ENCODE data around the gene ORC2. TPM values are rescaled to one million over a fixed set of nuclear protein-coding genes. Genes with fewer than 3 reads are reported as not detected.
A peak's percentile ranks its signal among the peaks of the same experiment; 100 is the strongest.
"Not testable (repeated sequence)": the region's sequence is repeated elsewhere in the genome, so short reads cannot be mapped to it uniquely, and the experiment has no call there.

Gene ORC2
- total RNA-seq, 1 donor from 2014 or later, result 5.2 TPM

- no peak overlapping the region for H3K27ac ChIP-seq
- no peaks in the 10 kb centered on the region for H3K27me3 ChIP-seq
- H3K4me1 ChIP-seq, result no peaks in the 10 kb centered on the region
- no peak for DNase-seq (ENCODE audit: low spot score in 2 of 2)
- intact Hi-C loops (cut with DNase I), result loop anchor here (10.0 kb wide), 1 partner anchor 206 kb away; no protein-coding TSS in a partner anchor
- H3K4me3 ChIP-seq, result no peak overlapping the region
- no peaks in the 10 kb centered on the region for H3K9me3 ChIP-seq
- no peaks in the 10 kb centered on the region for H3K36me3 ChIP-seq
- TF ChIP-seq CTCF (IDR thresholded peaks at IDR 0.05), result no peak
These were observed 5.3 kb upstream of the ORC2 start for GRCh38 chr2:200968735-200969134.

GRCh38 chr2:200968162-200968561 lies 4.7 kb upstream of the ORC2 start:
- Histone ChIP-seq H3K27me3 (no peaks in the 10 kb centered on the region), H3K9me3 (no peaks in the 10 kb centered on the region), H3K27ac (no peak overlapping the region), H3K4me3 (no peak overlapping the region), H3K36me3 (no peaks in the 10 kb centered on the region), H3K4me1 (no peaks in the 10 kb centered on the region)
- intact Hi-C loops (cut with DNase I), result loop anchor here (10.0 kb wide), 1 partner anchor 207 kb away; no protein-coding TSS in a partner anchor
- no peak for TF ChIP-seq CTCF (IDR thresholded peaks at IDR 0.05)
- no peak for DNase-seq (ENCODE audit: low spot score in 2 of 2)

GRCh38 chr2:200966770-200967169 lies 3.3 kb upstream of the ORC2 start:
- intact Hi-C loops (cut with DNase I), result loop anchor here (10.0 kb wide), 1 partner anchor 208 kb away; no protein-coding TSS in a partner anchor
- DNase-seq (ENCODE audit: low spot score in 2 of 2), result no peak
- no peaks in the 10 kb centered on the region for H3K27me3 ChIP-seq
- peaks cover 0 to 8% of the 10 kb centered on the region in 2 donors for H3K4me1 ChIP-seq
- no peak overlapping the region for H3K4me3 ChIP-seq
- no peaks in the 10 kb centered on the region for H3K9me3 ChIP-seq
- no peaks in the 10 kb centered on the region for H3K36me3 ChIP-seq
- H3K27ac ChIP-seq, result no peak overlapping the region
- no peak for TF ChIP-seq CTCF (IDR thresholded peaks at IDR 0.05)

GRCh38 chr2:200964498-200964897 lies 1.0 kb upstream of the ORC2 start:
- Histone ChIP-seq H3K4me1 (peaks cover 0 to 8% of the 10 kb centered on the region in 2 donors), H3K36me3 (no peaks in the 10 kb centered on the region), H3K27ac (no peak overlapping the region), H3K27me3 (no peaks in the 10 kb centered on the region), H3K9me3 (no peaks in the 10 kb centered on the region), H3K4me3 (peak overlapping the region; percentile 85 to 86)
- DNase-seq (ENCODE audit: low spot score in 2 of 2), result no peak
- TF ChIP-seq CTCF (IDR thresholded peaks at IDR 0.05), result no peak
- intact Hi-C loops (cut with DNase I), result loop anchor here (5.0 to 10.0 kb wide), 3 partner anchors 77 to 678 kb away; partner anchors contain the start of genes NIF3L1, PPIL3 and TMEM237

- not testable (repeated sequence) for H3K4me1 ChIP-seq; H3K36me3 ChIP-seq; DNase-seq (ENCODE audit: low spot score in 2 of 2); H3K27me3 ChIP-seq; H3K9me3 ChIP-seq
- Histone ChIP-seq H3K27ac (peak overlapping the region; percentile 71 to 82), H3K4me3 (peak overlapping the region; percentile 85 to 86)
- intact Hi-C loops (cut with DNase I), result loop anchor here (1.0 to 10.0 kb wide), 5 partner anchors 77 to 678 kb away; partner anchors contain the start of genes CLK1, NIF3L1, PPIL3 and TMEM237
These were observed 425 bp upstream of the ORC2 start for GRCh38 chr2:200963918-200964252.

- H3K27me3 ChIP-seq, result no peaks in the 10 kb centered on the region
- TF ChIP-seq CTCF (IDR thresholded peaks at IDR 0.05), result no peak
- intact Hi-C loops (cut with DNase I), result loop anchor here (1.0 to 10.0 kb wide), 5 partner anchors 75 to 680 kb away; partner anchors contain the start of genes CLK1, NIF3L1, PPIL3 and TMEM237
- H3K36me3 ChIP-seq, result peaks cover 0 to 3% of the 10 kb centered on the region in 2 donors
- peak overlapping the region; percentile 85 to 86 for H3K4me3 ChIP-seq
- H3K9me3 ChIP-seq, result no peaks in the 10 kb centered on the region
- peaks cover 0 to 8% of the 10 kb centered on the region in 2 donors for H3K4me1 ChIP-seq
- no peak for DNase-seq (ENCODE audit: low spot score in 2 of 2)
- H3K27ac ChIP-seq, result peak overlapping the region; percentile 71 to 82
These were observed 693 bp downstream of the ORC2 start for GRCh38 chr2:200962811-200963123.
